IPS-15b (cell line): ENCODE results near the gene AVPR1B.

Experiments
- H3K27me3 ChIP-seq: one replicate; pipeline ENCODE4 v1.6.1; 2013; ENCODE audit warnings: low read length; ENCODE audit not compliant: control insufficient read depth, insufficient read depth
- H3K36me3 ChIP-seq: one replicate; pipeline ENCODE4 v1.6.1; 2013; ENCODE audit warnings: low read length; ENCODE audit not compliant: control insufficient read depth, insufficient read depth
- H3K4me1 ChIP-seq: one replicate; pipeline ENCODE4 v1.6.1; 2013; ENCODE audit warnings: mild to moderate bottlenecking, low read length; ENCODE audit not compliant: control insufficient read depth, insufficient read depth
- H3K4me3 ChIP-seq: one replicate; pipeline ENCODE4 v1.5.1; 2013; ENCODE audit warnings: low read depth, low read length
- H3K9ac ChIP-seq: one replicate; pipeline ENCODE4 v1.6.1; 2013; ENCODE audit warnings: low read depth, mild to moderate bottlenecking, low read length
- H3K9me3 ChIP-seq: one replicate; pipeline ENCODE4 v1.6.1; 2013; ENCODE audit warnings: mild to moderate bottlenecking, low read length; ENCODE audit not compliant: control insufficient read depth, insufficient read depth

Gene AVPR1B

DNA sequence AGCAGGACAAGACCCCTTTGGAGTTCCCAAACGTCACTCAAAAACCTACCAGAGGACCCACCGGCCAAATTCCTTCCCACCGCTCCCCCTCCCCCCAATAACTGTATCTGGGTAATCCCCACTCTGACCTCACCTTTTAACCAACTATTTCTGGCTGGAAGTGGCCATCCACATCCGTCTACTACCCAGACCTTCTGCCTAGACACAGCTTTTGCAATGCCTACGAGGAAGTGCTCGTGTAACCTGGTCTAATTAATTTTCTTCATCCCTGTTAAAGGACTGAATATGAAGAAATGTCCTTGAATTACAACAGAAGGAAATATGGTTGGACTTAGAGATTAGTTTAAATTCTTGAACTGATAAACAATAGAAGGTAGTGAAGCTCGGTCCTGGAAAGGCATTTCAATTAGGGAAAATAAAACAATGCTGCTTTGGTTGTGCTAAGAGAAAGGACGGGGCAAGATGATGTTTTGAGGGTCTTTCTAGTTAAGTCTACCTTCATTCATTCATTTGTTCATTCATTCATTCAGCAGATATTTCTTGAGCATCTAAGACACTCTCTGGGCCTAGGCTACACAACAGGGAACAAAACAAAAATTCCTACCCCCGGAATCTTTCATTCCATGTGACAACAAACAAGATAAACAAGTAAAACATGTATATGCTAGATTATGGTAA lies 18.8 kb downstream of the AVPR1B start:
- H3K4me3 ChIP-seq: no peak overlapping the region
- H3K9ac ChIP-seq: no peak overlapping the region
- H3K9me3 ChIP-seq: no peaks in the 10 kb centered on the region
- H3K4me1 ChIP-seq: no peaks in the 10 kb centered on the region
- no peaks in the 10 kb centered on the region for H3K27me3 ChIP-seq
- no peaks in the 10 kb centered on the region for H3K36me3 ChIP-seq

GRCh38 chr1:206097381-206097780 lies 19.8 kb downstream of the AVPR1B start:
- Histone ChIP-seq H3K4me1 (no peaks in the 10 kb centered on the region), H3K9me3 (no peaks in the 10 kb centered on the region), H3K9ac (no peak overlapping the region), H3K4me3 (no peak overlapping the region), H3K27me3 (no peaks in the 10 kb centered on the region), H3K36me3 (no peaks in the 10 kb centered on the region)

DNA sequence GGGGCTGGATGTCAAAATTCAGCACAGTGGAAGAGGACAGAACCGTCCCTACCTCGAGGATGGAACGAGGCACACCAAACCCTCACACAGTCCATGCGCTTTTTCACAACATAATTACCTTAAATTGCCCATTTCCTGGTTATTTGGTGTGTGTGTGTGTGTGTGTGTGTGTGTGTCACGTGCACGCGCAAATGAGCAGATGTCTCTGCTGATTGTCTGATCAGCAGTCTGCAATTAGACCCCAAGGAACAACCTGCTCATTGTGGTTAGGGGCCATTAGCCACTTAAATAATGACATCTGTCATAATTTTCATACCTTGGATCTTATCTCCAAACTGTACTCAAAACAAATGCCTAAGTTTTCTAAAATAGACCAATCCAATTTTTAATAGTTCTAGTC lies 23.2 kb downstream of the AVPR1B start:
- no peak overlapping the region for H3K9ac ChIP-seq
- no peak overlapping the region for H3K4me3 ChIP-seq
- H3K36me3 ChIP-seq: no peaks in the 10 kb centered on the region
- no peaks in the 10 kb centered on the region for H3K27me3 ChIP-seq
- H3K9me3 ChIP-seq: no peaks in the 10 kb centered on the region
- H3K4me1 ChIP-seq: no peaks in the 10 kb centered on the region

DNA sequence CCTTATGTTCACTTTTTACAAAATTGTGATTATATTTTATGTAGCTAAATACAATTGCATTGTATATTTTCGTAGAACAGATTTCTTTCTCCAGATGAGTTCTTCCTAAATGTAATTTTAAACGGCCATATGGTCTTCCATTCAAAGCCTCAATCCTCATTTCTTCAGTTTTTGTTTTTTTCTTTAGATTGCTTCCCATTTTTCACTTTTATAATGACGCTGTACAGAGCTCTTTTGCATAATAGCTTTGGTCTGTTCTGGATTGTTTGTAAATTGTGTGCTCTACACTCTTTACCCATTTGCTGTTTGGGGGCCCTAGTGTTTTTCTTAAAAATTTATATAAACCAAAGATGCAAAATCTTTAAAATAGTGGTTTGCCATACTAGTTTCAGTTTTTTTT lies 27.8 kb downstream of the AVPR1B start:
- no peaks in the 10 kb centered on the region for H3K27me3 ChIP-seq
- H3K36me3 ChIP-seq: no peaks in the 10 kb centered on the region
- H3K4me3 ChIP-seq: no peak overlapping the region
- no peaks in the 10 kb centered on the region for H3K9me3 ChIP-seq
- H3K4me1 ChIP-seq: no peaks in the 10 kb centered on the region
- H3K9ac ChIP-seq: no peak overlapping the region

GRCh38 chr1:206087091-206087490 lies 30.1 kb downstream of the AVPR1B start:
- no peak overlapping the region for H3K4me3 ChIP-seq
- no peaks in the 10 kb centered on the region for H3K4me1 ChIP-seq
- H3K36me3 ChIP-seq: no peaks in the 10 kb centered on the region
- H3K9me3 ChIP-seq: no peaks in the 10 kb centered on the region
- H3K27me3 ChIP-seq: no peaks in the 10 kb centered on the region
- no peak overlapping the region for H3K9ac ChIP-seq

DNA sequence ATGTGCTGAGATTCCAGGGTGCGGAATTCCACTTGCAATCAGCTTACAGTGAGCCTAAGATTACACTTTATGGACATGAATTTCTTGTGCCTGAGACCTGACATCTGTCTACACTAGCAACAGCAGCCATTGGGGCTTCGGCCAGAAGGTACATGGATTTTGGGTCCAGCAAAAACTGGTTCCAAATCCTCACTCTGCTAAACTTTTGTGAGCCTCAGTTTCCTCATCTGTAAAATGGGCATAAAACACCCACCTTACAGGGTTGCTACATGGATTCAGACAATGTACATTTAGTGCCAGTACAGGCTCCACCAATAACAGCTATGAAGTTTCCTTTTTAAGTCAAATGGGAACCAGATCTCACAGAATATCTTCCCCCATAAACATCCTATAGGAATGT lies 33.4 kb downstream of the AVPR1B start:
- H3K36me3 ChIP-seq: no peaks in the 10 kb centered on the region
- H3K9ac ChIP-seq: no peak overlapping the region

DNA sequence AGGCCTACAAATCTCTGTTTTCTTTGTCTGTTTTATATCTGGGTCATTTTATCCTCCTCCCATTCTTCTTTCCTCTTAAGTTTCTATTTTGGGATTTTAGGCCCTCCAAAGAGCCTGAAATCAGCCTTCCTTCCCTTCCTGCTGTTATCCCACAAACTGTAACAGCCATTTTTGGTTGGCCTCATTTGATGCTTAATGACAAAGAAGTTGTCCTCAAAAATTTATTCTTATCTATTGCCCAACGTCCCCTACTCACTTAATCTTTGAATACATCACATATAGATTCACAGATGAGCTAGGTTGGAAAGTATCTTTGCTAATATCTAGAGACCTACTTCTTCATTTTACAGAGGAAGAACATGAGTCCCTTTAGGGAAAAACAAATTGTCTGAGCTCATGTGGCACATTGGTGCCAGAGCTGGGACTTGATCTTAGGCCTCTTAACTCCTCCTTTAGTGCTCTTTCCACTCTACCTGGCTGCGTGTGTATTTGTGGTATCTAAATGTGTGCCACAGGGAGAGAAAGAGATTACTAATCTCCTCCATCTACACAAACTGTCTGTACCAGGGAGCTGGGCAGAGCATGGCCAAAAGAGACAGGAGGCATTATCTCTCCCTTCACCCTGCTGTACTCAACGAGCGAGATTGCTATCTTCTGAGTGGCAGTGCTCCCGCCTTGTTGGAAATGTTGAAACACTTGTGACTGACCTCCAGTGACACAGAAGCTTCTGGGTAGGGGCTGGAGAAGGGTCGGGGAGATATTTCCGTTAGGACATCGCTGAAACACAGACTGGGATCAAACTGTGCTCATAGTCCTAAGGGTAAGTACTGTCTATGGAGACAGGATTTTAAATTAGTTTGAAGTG lies 34.1 kb downstream of the AVPR1B start:
- Histone ChIP-seq H3K9ac (no peak overlapping the region), H3K27me3 (no peaks in the 10 kb centered on the region), H3K4me1 (no peaks in the 10 kb centered on the region), H3K9me3 (no peaks in the 10 kb centered on the region), H3K36me3 (no peaks in the 10 kb centered on the region), H3K4me3 (no peak overlapping the region)

More for the DNA sequence above, 33.4 kb downstream of the AVPR1B start:
- no peaks in the 10 kb centered on the region for H3K27me3 ChIP-seq
- H3K9me3 ChIP-seq: no peaks in the 10 kb centered on the region
- H3K4me1 ChIP-seq: no peaks in the 10 kb centered on the region
- H3K4me3 ChIP-seq: no peak overlapping the region

DNA sequence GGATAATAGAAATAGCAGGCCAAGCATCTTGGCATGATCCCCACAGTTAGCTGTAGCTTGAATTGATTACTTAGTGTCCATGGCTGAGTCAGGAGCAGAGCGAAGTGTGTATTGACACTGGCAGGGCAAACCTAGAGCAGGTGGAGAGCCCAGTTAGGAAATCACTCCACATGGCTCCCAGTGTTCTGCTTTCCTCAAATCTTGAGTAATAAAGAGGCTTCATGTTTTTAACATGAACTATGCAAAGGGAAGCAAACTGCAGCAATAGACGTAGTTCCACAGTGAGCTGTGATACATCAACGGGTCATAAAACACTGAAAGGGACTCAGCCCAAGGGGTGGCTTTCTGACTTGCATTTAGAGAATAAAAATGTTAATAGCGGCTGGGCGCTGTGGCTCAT lies 35.3 kb downstream of the AVPR1B start:
- Histone ChIP-seq H3K9me3 (no peaks in the 10 kb centered on the region), H3K4me1 (no peaks in the 10 kb centered on the region), H3K27me3 (no peaks in the 10 kb centered on the region), H3K4me3 (no peak overlapping the region), H3K36me3 (no peaks in the 10 kb centered on the region), H3K9ac (no peak overlapping the region)

GRCh38 chr1:206080026-206080820 lies 37.0 kb downstream of the AVPR1B start:
- Histone ChIP-seq H3K9ac (no peak overlapping the region), H3K4me1 (peaks cover 10% of the 10 kb centered on the region), H3K4me3 (no peak overlapping the region), H3K9me3 (no peaks in the 10 kb centered on the region), H3K36me3 (no peaks in the 10 kb centered on the region), H3K27me3 (no peaks in the 10 kb centered on the region)

DNA sequence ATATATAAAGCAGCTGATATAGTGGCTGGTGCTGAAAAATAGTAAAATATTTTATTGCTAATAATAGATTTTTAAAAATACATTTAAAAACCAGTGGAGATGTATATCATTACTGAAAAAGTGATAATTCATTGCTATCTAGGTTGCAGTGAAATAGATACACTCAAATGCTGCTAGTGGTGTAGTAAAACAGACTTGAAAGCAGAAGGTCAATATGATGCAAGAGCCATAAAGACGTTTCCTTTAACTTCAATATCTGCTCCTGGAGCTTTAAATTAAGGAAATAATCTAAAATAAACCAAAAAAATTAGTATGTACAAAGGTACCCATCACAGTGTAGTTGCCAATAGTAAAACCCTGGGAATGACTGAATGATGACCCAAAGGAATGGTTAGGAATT lies 38.1 kb downstream of the AVPR1B start:
- Histone ChIP-seq H3K36me3 (no peaks in the 10 kb centered on the region), H3K4me3 (no peak overlapping the region), H3K4me1 (peaks cover 10% of the 10 kb centered on the region), H3K9ac (no peak overlapping the region), H3K27me3 (no peaks in the 10 kb centered on the region), H3K9me3 (no peaks in the 10 kb centered on the region)

GRCh38 chr1:206075786-206076755 lies 41.1 kb downstream of the AVPR1B start:
- Histone ChIP-seq H3K27me3 (no peaks in the 10 kb centered on the region), H3K4me3 (no peak overlapping the region), H3K9me3 (no peaks in the 10 kb centered on the region), H3K9ac (no peak overlapping the region), H3K36me3 (no peaks in the 10 kb centered on the region), H3K4me1 (peaks cover 10% of the 10 kb centered on the region)
